ENCODE data around the gene BAIAP2.
"Not testable (repeated sequence)": the region's sequence is repeated elsewhere in the genome, so short reads cannot be mapped to it uniquely, and the experiment has no call there.

The BAIAP2 gene

DNA sequence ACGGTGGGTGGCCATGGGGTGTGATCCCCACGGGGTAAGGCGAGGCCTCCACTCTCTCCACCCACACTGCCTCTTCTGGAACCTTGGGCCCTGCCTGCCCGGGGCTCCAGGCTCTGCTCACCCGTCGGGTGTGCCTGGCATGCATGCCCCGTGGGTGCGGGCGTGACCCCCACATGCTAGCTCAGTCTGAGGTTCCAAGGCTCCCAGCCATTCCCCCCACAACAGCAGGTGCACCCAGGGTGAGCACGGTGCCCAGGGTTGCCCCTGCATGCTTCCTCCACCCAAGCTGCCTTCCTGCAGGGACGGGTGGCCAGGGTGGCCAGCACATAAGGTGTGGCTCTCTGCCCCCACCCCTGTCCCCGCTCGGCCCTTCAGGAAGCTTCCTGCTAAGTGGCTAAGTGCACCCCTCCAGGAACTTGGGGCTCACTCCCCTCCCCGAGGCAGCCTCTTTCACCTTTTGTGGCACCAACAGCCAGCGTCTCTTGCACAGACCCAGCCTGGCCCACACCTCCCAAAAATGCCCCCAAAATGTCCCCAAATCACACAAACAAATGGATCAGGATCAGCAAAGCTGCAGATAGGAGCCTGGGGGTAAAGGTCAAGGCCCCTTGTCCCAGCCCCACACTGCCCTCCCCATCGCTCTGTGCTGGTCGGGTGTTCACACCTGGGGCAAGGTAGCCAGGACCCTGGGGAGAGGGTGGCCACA is 108.9 kb downstream of the BAIAP2 start:
- H3K36me3 ChIP-seq (ENCODE audit: control insufficient read depth, insufficient read depth, low read length) = no peaks in the 10 kb centered on the region
- H3K27me3 ChIP-seq (ENCODE audit: control insufficient read depth, insufficient read depth, low read length) = no peaks in the 10 kb centered on the region
- H3K9ac ChIP-seq (ENCODE audit: low read depth, low read length) = no peak overlapping the region
- H3K9me3 ChIP-seq (ENCODE audit: control insufficient read depth, insufficient read depth, low read length) = no peaks in the 10 kb centered on the region
- no peak overlapping the region for H3K27ac ChIP-seq (ENCODE audit: low read depth, low read length)
- H3K4me1 ChIP-seq (ENCODE audit: control insufficient read depth, insufficient read depth, low read length) = no peaks in the 10 kb centered on the region
- H3K4me3 ChIP-seq (ENCODE audit: low read depth, low read length) = no peak overlapping the region

DNA sequence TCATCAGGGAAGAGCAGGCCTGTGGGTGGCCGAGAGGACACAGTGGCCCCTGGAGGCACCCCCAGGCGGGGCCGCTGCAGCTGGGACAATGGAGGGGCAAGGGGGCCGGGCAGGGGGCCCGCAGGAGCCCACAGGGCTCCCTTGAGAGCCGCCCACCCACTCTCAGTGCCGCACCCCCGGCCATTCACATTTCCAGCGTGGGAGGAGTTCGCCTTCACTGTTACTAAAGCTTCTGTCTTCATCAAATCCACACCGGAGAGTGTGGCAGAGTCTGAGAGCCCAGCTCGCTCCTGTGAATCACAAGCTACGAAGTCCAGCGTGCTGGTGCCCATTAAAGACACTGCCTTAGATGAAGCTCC is 109.5 kb downstream of the BAIAP2 start:
- Histone ChIP-seq H3K27ac (ENCODE audit: low read depth, low read length) (no peak overlapping the region), H3K4me3 (ENCODE audit: low read depth, low read length) (no peak overlapping the region), H3K36me3 (ENCODE audit: control insufficient read depth, insufficient read depth, low read length) (no peaks in the 10 kb centered on the region), H3K4me1 (ENCODE audit: control insufficient read depth, insufficient read depth, low read length) (no peaks in the 10 kb centered on the region), H3K27me3 (ENCODE audit: control insufficient read depth, insufficient read depth, low read length) (no peaks in the 10 kb centered on the region), H3K9me3 (ENCODE audit: control insufficient read depth, insufficient read depth, low read length) (no peaks in the 10 kb centered on the region), H3K9ac (ENCODE audit: low read depth, low read length) (no peak overlapping the region)

DNA sequence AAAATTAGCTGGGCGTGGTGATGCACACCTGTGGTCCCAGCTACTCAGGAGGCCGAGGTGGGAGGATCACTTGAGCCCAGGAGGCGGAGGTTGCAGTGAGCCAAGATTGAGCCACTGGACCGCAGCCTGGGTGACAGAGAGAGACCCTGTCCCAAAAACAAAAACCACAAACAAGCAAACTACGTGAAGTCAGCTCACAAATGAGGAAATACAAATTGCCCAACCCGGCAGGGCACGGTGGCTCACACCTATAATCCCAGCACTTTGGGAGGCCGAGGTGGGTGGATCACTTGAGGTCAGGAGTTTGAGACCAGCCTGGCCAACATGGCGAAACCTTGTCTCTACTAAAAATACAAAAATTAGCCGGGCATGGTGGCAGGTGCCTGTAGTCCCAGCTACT is 111.3 kb downstream of the BAIAP2 start:
- not testable (repeated sequence) for H3K36me3 ChIP-seq (ENCODE audit: control insufficient read depth, insufficient read depth, low read length); H3K27ac ChIP-seq (ENCODE audit: low read depth, low read length); H3K4me1 ChIP-seq (ENCODE audit: control insufficient read depth, insufficient read depth, low read length); H3K9ac ChIP-seq (ENCODE audit: low read depth, low read length); H3K4me3 ChIP-seq (ENCODE audit: low read depth, low read length); H3K27me3 ChIP-seq (ENCODE audit: control insufficient read depth, insufficient read depth, low read length); H3K9me3 ChIP-seq (ENCODE audit: control insufficient read depth, insufficient read depth, low read length)

DNA sequence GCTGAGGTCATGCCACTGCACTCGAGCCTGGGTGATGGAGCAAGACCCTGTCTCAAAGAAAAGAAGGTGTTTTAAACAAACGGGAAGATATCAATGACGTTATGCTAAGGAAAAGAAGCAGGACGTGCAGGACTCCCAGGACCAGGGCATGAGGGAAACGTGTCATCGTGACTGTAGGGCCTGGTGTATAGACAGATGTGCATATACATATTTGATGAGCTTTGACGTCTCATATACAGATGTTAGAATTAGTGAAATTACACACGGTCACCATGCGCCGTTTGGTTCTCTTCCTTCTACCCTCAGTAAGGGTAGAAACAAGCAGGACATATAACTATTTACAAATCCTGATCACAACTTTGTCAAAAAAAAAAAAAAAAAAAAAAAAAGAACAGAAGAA is 112.8 kb downstream of the BAIAP2 start:
- Histone ChIP-seq H3K36me3 (ENCODE audit: control insufficient read depth, insufficient read depth, low read length) (no peaks in the 10 kb centered on the region), H3K4me3 (ENCODE audit: low read depth, low read length) (no peak overlapping the region), H3K4me1 (ENCODE audit: control insufficient read depth, insufficient read depth, low read length) (no peaks in the 10 kb centered on the region), H3K9me3 (ENCODE audit: control insufficient read depth, insufficient read depth, low read length) (no peaks in the 10 kb centered on the region), H3K27me3 (ENCODE audit: control insufficient read depth, insufficient read depth, low read length) (no peaks in the 10 kb centered on the region), H3K9ac (ENCODE audit: low read depth, low read length) (no peak overlapping the region), H3K27ac (ENCODE audit: low read depth, low read length) (no peak overlapping the region)

DNA sequence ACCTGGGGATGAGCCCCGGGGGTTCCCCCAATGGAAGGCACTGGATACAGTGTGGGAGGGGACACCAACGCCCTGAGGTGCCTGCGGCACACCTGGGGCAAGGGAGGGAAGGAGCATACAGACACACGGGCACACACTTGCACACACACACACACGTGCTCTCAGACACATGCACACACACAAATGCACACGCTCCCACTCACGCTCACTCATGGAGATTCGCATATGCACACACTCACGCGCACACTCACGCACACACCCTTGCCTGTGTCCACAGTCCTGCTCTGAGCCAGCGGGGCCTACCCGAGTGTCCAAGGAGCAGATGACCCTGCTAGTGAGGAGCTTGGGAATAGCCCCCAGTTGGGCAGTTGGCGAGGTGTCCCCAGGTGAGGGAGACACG is 113.6 kb downstream of the BAIAP2 start:
- Histone ChIP-seq H3K9me3 (ENCODE audit: control insufficient read depth, insufficient read depth, low read length) (no peaks in the 10 kb centered on the region), H3K9ac (ENCODE audit: low read depth, low read length) (no peak overlapping the region), H3K27ac (ENCODE audit: low read depth, low read length) (no peak overlapping the region), H3K36me3 (ENCODE audit: control insufficient read depth, insufficient read depth, low read length) (no peaks in the 10 kb centered on the region), H3K4me3 (ENCODE audit: low read depth, low read length) (no peak overlapping the region), H3K4me1 (ENCODE audit: control insufficient read depth, insufficient read depth, low read length) (no peaks in the 10 kb centered on the region), H3K27me3 (ENCODE audit: control insufficient read depth, insufficient read depth, low read length) (no peaks in the 10 kb centered on the region)

DNA sequence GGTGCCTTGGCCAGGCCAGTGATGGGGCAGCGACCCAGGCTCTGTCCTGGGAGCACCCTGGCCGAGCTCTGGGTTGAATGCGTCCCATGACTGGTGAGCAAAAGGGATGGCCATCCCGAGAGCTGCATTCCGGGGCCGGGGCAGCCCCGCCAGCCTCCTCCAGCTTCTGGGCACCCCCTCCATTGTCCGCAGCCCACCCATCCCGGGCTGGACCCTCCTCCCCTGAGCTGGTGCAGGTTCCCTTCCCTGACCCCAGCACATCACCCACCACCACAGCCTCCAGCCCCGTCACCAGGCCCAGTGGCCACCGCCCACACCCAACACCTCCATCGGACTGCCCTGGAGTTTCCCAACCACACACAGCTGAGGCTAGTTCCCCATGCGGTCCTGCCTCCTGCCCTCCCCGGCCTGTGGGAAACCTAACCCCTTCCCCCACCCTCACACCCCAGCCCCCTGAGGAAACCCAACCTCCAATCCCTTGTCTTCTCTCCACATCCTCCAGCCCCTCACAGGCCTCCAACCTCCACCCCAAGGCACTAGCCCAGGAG is 114.1 kb downstream of the BAIAP2 start:
- Histone ChIP-seq H3K36me3 (ENCODE audit: control insufficient read depth, insufficient read depth, low read length) (no peaks in the 10 kb centered on the region), H3K9ac (ENCODE audit: low read depth, low read length) (no peak overlapping the region), H3K9me3 (ENCODE audit: control insufficient read depth, insufficient read depth, low read length) (no peaks in the 10 kb centered on the region), H3K4me1 (ENCODE audit: control insufficient read depth, insufficient read depth, low read length) (no peaks in the 10 kb centered on the region), H3K27ac (ENCODE audit: low read depth, low read length) (no peak overlapping the region), H3K27me3 (ENCODE audit: control insufficient read depth, insufficient read depth, low read length) (no peaks in the 10 kb centered on the region), H3K4me3 (ENCODE audit: low read depth, low read length) (no peak overlapping the region)

DNA sequence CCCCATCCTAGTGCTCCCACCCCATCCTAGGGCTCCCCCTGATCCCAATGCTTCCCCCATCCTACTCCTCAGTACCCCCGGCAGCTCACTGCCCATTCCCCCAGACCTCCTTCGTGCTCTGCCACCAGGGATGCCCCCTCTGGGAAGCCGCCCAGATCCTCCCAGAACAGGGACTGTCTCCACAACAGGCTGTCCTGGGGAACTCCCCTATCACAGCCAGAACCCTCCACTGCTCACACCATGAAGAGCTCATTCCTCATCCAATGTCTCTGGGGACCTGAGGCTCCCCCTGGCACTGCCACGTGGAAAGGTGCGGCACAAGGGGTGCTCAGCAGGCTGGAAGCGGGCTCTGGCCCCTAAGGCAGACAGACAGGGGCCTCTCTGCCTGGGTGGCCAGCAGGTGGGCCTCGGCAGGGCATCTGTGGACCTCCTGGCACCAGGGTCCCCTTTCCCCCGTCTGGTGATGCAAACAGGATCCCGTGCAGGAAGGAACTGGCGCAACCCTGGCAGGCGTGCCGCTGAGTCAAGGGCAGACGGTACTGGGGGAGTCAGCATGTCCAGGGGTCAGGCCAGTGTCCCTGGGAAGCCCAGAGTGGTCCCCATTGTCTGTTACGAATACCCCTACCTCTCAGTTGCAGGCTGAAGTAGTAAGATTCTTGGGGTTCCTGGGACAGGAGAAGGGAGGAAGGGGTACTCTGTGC is 115.6 kb downstream of the BAIAP2 start:
- H3K4me3 ChIP-seq (ENCODE audit: low read depth, low read length) = no peak overlapping the region
- no peaks in the 10 kb centered on the region for H3K36me3 ChIP-seq (ENCODE audit: control insufficient read depth, insufficient read depth, low read length)
- H3K9me3 ChIP-seq (ENCODE audit: control insufficient read depth, insufficient read depth, low read length) = no peaks in the 10 kb centered on the region
- H3K4me1 ChIP-seq (ENCODE audit: control insufficient read depth, insufficient read depth, low read length) = no peaks in the 10 kb centered on the region
- H3K27ac ChIP-seq (ENCODE audit: low read depth, low read length) = no peak overlapping the region
- no peak overlapping the region for H3K9ac ChIP-seq (ENCODE audit: low read depth, low read length)
- H3K27me3 ChIP-seq (ENCODE audit: control insufficient read depth, insufficient read depth, low read length) = no peaks in the 10 kb centered on the region

DNA sequence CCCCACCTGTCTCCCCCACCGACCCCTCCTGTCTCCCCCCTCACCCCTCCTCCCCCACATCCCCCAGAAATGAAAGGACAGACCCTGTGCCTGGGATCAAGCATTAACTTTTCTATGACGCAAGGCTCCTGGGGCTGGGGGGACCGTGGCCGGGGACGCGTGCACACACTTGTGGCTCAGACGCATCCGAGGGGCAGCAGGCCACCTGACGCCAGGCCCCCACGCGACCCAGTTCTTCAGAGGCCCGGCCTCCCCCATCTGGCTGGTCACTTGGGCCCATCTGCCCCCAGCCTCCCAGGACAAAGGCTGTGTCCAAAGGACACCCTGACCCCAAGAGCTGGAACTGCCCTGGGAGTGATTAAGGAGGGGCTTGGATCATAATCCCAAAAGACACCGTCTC is 116.3 kb downstream of the BAIAP2 start:
- Histone ChIP-seq H3K27me3 (ENCODE audit: control insufficient read depth, insufficient read depth, low read length) (no peaks in the 10 kb centered on the region), H3K27ac (ENCODE audit: low read depth, low read length) (no peak overlapping the region), H3K36me3 (ENCODE audit: control insufficient read depth, insufficient read depth, low read length) (no peaks in the 10 kb centered on the region), H3K4me1 (ENCODE audit: control insufficient read depth, insufficient read depth, low read length) (no peaks in the 10 kb centered on the region), H3K9me3 (ENCODE audit: control insufficient read depth, insufficient read depth, low read length) (no peaks in the 10 kb centered on the region), H3K4me3 (ENCODE audit: low read depth, low read length) (no peak overlapping the region), H3K9ac (ENCODE audit: low read depth, low read length) (no peak overlapping the region)

DNA sequence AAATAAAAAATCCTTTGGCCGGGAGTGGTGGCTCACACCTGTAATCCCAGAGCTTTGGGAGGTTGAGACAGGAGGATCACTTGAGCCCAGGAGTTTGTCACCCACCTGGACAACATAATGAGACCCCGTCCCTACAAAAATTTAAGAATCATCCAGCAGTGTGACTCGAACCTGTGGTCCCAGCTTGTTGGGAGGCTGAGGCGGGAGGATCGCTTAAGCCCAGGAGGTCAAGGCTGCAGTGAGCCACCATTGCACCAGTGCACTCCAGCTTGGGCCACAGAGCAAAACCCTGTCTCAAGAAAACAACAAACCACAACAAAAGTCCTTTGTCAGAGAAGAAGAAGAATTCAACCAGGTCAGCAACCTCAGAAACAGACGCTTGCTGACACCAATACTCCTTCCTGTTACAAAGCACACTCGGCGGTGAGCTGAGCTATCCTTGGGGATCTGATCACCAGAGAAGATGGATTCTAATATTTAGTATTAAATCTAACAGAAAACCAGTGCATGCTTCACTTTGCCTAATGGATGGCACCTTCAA is 117.4 kb downstream of the BAIAP2 start:
- H3K27me3 ChIP-seq (ENCODE audit: control insufficient read depth, insufficient read depth, low read length) = no peaks in the 10 kb centered on the region
- no peaks in the 10 kb centered on the region for H3K4me1 ChIP-seq (ENCODE audit: control insufficient read depth, insufficient read depth, low read length)
- H3K9me3 ChIP-seq (ENCODE audit: control insufficient read depth, insufficient read depth, low read length) = no peaks in the 10 kb centered on the region
- H3K27ac ChIP-seq (ENCODE audit: low read depth, low read length) = no peak overlapping the region
- no peak overlapping the region for H3K9ac ChIP-seq (ENCODE audit: low read depth, low read length)
- no peak overlapping the region for H3K4me3 ChIP-seq (ENCODE audit: low read depth, low read length)
- no peaks in the 10 kb centered on the region for H3K36me3 ChIP-seq (ENCODE audit: control insufficient read depth, insufficient read depth, low read length)

DNA sequence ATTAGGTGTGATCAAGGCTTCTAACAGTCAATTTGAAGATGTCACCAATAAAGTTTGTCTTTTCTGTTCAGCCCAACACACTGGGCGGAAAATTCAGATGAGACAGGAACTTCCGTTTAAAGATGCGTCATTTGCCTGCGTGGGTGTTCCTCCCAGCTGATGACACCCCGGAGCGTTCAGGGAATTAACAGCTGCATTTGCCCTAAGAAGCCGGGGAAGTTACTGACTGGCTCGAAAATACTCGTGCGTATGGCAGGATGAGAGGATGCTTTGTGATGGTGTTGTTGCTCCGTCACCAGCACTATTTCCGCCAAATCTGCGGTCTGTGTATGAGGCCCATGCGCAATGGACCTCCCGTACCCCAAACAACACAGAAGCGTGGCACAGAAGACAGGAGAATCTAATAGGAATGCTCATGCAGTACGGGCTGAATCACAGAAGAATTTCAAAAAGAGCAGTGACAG is 118.4 kb downstream of the BAIAP2 start:
- Histone ChIP-seq H3K4me1 (ENCODE audit: control insufficient read depth, insufficient read depth, low read length) (no peaks in the 10 kb centered on the region), H3K9me3 (ENCODE audit: control insufficient read depth, insufficient read depth, low read length) (no peaks in the 10 kb centered on the region), H3K27ac (ENCODE audit: low read depth, low read length) (no peak overlapping the region), H3K4me3 (ENCODE audit: low read depth, low read length) (no peak overlapping the region), H3K9ac (ENCODE audit: low read depth, low read length) (no peak overlapping the region), H3K36me3 (ENCODE audit: control insufficient read depth, insufficient read depth, low read length) (no peaks in the 10 kb centered on the region), H3K27me3 (ENCODE audit: control insufficient read depth, insufficient read depth, low read length) (no peaks in the 10 kb centered on the region)

DNA sequence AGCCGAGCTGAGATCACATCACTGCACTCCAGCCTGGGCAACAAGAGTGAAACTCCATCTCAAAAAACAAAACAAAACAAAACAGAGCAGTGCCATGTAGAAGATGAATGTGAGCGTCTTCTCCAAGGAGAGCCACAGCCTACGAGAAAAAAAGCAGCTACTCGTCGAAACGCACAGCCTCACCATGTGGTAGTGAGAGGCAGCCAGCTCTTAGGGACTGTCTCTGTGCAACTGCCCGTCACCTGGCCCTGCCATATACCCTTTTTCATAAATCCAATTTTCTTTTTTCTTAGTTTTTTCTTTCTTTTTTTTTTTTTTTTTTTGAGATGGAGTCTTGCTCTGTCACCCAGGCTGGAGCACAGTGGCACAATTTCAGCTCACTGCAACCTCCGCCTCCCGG is 119.1 kb downstream of the BAIAP2 start:
- H3K9ac ChIP-seq (ENCODE audit: low read depth, low read length); H3K4me1 ChIP-seq (ENCODE audit: control insufficient read depth, insufficient read depth, low read length); H3K27me3 ChIP-seq (ENCODE audit: control insufficient read depth, insufficient read depth, low read length); H3K36me3 ChIP-seq (ENCODE audit: control insufficient read depth, insufficient read depth, low read length); H3K4me3 ChIP-seq (ENCODE audit: low read depth, low read length); H3K9me3 ChIP-seq (ENCODE audit: control insufficient read depth, insufficient read depth, low read length); H3K27ac ChIP-seq (ENCODE audit: low read depth, low read length): not testable (repeated sequence)

Data from HUES48 (cell line).